Activated naive CD4-positive, alpha-beta T cell (primary cell): ENCODE results near the gene SCMH1.
"Not testable (repeated sequence)": the region's sequence is repeated elsewhere in the genome, so short reads cannot be mapped to it uniquely, and the experiment has no call there.

Source experiments
- DNase-seq, 4 experiments: peaks; one replicate each; lab custom pipeline; 2025; lab: John Stamatoyannopoulos, UW

SCMH1 gene

GRCh38 chr1:41249319-41249718 is 7.2 kb upstream of the SCMH1 start:
- no peak for DNase-seq

GRCh38 chr1:41246568-41246967 is 4.5 kb upstream of the SCMH1 start:
- DNase-seq: no peak

DNA sequence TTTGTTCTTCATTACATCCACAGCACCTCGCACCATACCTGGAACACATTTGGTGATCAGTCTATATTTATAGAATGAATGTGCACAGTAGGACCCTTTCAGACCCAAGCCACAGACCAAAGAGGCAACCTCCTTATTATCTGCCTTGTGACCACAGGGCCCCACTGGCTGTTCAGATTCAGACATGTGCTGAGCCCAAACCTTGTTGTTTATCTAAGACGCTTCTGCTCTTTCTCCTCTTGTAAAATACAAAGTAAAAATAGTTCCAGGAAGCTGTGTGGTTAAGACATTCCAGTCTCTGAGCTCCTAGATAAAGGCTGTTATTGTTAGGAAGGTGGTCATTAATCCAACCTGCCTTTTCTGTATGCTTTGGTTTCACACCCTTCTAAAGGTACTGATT is 3.6 kb upstream of the SCMH1 start:
- DNase-seq: no peak

GRCh38 chr1:41243079-41243385 is 926 bp upstream of the SCMH1 start:
- no peak for DNase-seq

- DNase-seq: no peak
Measured at GRCh38 chr1:41242342-41243078, 404 bp upstream of the SCMH1 start.

- DNase-seq: peak in 3 of 4 experiments; percentile 11 to 20 (median 14)
Measured at GRCh38 chr1:41241354-41241748, 755 bp downstream of the SCMH1 start.

DNA sequence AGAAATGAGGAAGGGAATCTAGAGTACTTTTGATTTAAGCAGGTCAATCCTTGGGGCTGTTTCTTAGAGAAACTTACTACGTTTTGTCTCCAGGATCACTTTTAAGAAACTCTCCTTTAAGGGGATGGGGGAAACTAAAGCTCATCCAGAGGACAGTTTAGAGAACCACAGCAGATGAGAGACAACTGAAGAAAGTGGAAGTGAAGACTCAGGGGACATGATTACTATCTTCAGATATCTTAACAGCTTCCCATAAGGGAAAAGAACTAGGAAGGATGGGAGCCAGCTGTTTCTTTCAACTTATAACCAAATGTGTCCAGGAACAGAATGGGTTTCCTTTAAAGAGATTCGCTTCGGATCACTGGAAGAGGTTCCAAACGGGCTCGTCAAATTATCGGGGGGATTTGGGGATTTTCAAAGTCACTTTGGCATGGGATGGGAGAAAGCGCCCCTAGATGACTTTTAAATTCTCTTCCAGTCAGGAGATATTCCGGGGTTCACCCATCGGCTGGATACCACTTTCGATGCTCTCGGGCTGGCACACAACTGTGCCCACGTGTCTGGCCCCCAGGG is 1.2 kb downstream of the SCMH1 start:
- DNase-seq: no peak

DNA sequence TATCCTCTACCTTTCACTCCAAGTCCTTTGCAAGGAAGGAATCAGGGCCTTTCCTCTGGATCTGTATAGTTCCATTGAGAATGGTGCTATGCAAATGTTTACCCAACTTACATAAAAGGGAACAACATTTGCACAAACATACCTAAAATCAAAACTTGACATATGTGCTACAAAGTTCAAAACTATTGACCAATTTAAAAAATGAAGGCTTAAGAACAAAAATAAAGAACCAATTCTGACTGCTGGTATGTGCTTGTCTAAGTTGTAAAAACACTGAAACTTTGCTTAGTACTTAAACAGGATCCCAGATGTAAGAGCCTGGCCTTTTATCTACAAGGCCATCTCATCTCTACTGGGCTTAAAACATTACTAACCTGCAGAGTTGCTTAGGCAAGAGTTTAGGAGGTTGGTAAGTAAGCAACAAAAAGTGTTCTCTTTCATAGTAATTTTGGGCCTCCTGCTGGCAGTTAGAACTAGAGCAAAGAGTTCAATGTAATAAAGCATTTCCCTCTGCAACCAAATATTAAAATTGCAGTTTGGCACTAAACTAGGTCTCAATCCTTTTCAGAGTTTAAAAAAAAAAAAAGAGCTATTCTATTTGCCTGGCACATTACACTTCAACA is 2.0 kb downstream of the SCMH1 start:
- no peak for DNase-seq

DNA sequence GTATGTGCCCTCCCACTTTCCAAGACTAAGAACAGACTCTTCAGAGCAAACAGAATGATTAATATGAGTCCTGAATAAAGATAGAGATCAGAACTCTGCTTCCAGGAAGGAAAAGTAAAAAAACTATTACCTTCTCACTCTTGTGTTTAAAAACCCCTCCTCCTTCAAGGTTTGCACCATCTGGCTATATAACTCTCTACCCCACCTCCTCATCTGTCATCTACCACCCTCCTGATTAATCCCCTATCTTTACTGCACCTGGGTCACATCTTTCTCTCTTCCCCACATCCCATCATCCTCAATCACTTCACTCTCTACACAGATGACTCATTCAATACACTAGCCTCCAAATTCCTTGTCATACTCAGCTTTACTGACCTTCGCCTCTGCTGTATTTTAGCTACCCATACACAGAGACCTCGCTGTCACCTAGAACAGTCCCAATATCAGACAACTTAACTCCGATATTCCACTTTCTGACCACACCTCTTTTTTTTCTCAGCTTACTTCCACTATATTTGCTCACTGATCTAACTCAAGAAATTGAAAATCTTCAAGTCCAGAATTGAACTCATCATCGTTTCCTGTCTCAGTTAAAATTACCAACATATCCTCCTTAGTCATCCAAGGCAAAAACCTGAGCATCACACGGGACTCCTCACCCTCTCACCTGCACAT is 3.7 kb downstream of the SCMH1 start:
- no peak for DNase-seq

DNA sequence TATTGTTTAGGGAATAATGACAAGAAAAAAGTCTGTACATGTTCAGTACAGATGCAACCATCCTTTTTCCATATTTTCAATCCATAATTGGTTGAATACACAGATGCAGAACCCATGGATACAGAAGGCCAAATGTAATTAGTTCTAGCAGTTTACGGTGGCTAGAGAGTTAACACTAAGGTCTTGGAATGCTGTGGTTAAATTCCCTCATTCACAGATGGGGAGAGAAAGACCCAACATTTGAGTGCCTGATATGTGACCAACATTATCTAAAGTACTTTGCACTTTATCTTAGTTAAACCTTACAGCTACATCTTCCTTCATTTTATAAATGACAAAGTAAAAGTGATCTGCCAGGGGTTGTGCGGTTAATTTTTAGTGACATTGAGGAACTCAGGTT is 5.3 kb downstream of the SCMH1 start:
- no peak for DNase-seq

- DNase-seq: no peak
Measured at GRCh38 chr1:41235893-41236292, 6.2 kb downstream of the SCMH1 start.

DNA sequence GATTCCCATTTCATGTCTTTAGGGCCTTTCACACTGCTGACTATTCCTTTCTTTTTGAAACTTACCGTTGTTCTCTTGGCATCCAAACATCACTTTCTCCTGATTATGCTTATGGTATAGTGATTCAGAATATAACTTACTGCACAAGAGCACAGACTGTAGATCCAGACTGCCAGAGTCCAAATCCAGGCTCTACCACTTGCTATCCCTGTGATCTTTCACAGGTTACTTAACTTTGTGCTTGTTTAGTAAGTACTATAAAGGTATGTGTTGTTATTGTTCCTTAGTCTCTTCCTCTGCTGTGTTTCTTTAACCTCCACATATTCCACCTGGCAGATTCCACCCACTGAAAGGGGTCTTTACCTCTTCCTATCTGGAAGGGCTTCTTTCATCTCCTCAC is 8.4 kb downstream of the SCMH1 start:
- no peak for DNase-seq

GRCh38 chr1:41232305-41232704 is 9.8 kb downstream of the SCMH1 start:
- DNase-seq: no peak

GRCh38 chr1:41230656-41231055 is 11.4 kb downstream of the SCMH1 start:
- DNase-seq: no peak

DNA sequence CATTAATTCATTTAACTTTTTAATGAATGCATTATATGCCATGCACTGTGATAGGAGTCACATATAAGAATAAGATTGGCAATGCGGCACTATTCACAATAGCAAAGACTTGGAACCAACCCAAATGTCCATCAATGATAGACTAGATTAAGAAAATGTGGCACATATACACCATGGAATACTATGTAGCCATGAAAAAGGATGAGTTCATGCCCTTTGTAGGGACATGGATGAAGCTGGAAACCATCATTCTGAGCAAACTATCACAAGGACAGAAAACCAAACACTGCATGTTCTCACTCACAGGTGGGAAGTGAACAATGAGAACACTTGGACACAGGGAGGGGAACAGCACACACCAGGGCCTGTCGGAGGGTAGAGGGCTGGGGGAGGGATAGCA is 12.9 kb downstream of the SCMH1 start:
- not testable (repeated sequence) for DNase-seq

DNA sequence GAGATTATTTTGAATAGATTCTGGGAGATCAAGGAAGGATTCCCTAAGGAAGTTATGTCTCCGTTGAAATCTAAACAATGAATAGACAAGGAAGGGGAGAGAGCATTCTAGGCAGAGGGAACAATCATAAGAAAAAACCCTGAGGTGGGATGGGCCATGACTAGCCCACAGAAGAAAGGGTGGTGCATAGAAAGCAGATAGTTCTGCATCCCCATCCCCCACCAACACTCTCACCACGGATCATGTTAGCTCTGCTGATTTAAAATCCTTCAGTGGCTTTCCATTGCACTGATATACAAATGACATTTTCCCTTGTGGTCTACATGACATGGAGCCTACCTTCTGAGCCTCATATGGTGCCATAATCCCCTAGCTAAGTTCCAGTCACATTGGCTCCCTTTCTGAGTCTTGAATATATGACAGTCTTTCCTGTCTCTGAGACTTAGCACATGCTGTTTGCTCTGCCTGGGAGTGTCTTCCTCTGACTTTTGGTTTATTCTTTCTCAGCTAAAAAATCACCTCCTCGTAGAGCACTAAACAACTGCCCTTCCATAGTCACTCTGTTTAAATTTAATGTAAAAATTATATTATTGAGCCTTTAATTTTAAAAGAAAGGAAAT is 15.2 kb downstream of the SCMH1 start:
- no peak for DNase-seq

DNA sequence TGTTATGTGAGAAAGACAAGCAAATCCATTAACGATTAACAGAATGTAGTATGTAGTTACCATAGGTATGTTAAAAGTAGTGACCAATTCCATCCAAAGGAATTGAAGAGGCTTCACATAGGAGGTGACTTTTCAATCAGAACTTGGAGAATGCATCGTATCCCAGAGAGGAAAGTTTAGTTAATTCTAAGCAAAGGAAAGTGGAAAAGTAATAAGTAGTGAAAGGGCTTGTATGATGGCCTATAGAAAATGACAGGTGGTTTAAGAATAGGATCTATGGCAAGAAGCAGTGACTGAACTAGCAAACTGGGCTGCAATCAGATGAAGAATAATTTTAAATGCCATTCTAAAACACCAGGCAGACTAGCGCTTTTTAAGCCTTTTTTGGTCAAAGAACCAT is 16.6 kb downstream of the SCMH1 start:
- no peak for DNase-seq

DNA sequence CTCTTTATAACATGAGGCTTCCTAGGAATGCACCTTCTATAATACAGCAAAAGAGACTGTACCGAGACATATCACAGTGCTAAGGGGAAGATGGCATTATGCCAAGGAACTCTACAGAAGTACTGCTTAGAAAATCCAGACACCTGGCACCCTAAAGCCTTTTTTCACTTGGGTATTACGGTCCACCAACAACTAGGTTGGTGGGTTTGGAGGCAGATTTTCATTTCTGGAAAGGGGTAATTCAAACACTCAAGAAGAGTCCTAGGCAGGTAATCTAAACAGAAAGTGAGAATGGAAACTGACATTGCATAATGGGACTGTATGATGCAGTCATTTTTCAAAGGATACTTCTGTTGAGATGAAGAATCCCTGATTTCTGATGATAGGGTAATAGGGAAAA is 19.6 kb downstream of the SCMH1 start:
- no peak for DNase-seq

DNA sequence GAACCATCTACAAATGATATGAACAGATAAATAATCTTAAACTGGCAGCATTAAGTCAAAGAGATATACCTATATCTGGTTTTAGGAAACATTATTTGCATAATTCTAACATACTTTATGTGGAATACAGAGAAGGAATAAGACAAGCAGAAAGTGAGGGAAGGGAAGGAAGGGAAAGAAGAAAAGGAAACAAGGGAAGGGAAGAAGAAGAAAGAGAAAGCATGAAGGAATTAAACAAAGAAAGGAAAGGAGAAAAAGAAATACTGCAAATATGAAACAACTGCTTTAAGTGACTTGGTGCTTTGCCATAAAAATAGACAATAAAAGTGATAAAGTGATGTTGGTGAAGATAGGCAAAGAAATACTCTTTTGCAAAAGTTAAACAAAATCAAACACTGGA is 20.1 kb downstream of the SCMH1 start:
- DNase-seq: no peak

GRCh38 chr1:41218152-41218551 is 24.0 kb downstream of the SCMH1 start:
- DNase-seq: no peak

DNA sequence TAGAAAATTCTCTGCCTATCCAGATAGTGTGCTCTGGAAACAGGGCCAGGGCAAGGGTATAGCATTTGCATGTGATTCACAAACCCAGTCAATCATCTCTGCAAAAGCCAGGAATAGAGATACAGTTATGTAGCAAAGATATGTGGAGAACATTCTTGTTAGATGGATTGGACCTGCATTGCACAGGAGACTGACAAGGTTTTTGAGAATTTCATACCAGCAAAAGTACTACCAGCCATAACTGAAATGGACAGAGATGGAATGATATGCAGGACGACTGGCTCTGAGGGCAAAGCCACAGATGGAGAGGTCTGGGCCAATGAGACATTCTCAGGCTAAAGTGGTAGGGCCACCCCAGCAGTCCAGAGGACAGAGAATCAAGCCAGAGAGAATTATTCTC is 24.7 kb downstream of the SCMH1 start:
- DNase-seq: no peak

DNA sequence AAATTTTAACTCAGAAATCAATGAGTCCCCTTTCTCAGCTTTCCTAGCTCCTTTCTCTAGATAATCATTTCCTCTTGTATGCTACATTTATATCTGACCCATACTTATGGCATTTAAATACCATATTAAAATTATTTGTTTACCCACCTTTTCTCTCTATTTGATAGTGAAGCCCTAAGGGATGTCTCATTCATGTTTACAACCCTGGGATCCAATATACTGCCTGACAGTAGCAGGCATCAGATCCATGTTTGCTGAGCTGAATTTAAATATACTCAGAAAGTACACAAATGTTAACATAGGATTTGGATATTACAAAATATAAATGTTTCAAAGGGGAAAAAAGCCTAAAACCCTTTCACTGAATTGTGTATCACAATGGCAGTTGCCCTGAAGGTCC is 26.5 kb downstream of the SCMH1 start:
- no peak for DNase-seq

GRCh38 chr1:41213341-41213740 is 28.8 kb downstream of the SCMH1 start:
- DNase-seq: no peak
